Kasumi-1 (cell line): ENCODE measurements around the gene GUCA1C.
A peak's percentile ranks its signal among the peaks of the same experiment; 100 is the strongest.

ENCODE experiments used
- DNase-seq, 2 experiments: peaks; one replicate each; lab custom pipeline; 2025; lab: John Stamatoyannopoulos, UW

Gene GUCA1C

DNA sequence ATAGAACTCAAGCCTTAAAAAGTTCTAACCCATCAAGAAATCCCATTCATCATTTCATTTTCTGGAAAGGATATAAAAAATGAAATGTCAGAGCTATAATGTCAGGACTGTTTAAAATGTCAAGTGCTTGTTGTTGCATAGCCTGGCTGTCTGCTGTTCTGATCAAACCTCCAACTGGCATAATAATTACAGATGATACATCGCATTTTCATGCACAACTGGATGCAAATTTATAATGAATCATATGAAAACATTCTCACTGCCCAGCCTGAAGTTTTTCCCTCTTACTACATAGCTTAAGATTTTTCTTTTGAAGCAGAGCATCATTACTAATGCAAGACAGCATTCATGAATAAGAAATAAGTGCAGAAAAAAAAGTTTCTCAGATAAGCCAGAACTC, 46.5 kb downstream of the GUCA1C start:
- no peak for DNase-seq

DNA sequence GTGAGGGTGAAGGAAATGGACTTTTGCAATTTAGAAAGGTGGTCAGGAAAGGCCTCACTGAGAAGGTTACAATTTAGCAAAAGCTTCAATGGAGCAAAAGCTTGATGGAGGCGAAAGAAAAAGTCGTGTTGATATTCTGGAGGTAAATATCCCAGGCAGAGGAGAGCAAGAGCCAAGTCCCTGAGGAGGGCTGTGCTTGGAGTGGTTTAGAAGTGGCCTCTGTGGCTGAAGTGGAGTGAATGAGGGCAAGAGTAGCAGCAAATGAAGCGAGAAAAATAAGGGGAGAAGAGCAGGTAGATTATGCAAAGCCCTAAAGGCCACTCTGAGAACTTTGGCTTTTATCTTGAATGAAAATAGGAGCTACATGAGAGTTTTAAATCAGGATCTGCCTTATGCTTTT, 54.1 kb downstream of the GUCA1C start:
- no peak for DNase-seq

- peak in 1 of 2 experiments; percentile 6 for DNase-seq
Measured at GRCh38 chr3:108897883-108898282, 55.8 kb downstream of the GUCA1C start.

DNA sequence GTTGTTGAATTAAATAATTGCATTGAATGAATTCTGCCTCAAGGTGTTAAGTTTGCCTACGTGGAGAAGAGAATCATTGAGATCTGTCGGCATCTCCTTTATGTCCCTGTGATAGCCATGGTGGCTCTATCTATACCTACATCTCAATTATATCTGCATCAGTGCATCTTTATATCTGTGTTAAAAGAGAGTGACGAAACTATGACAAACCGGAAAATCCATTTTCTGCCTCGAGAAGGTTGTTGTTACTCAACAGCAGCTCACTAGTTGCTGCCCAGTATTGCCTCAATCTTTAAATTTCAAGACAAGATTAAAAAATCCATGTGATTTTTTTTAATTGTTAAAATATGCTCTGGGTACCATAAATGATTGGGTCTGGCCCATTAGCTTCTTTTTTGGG, 58.7 kb downstream of the GUCA1C start:
- no peak for DNase-seq

DNA sequence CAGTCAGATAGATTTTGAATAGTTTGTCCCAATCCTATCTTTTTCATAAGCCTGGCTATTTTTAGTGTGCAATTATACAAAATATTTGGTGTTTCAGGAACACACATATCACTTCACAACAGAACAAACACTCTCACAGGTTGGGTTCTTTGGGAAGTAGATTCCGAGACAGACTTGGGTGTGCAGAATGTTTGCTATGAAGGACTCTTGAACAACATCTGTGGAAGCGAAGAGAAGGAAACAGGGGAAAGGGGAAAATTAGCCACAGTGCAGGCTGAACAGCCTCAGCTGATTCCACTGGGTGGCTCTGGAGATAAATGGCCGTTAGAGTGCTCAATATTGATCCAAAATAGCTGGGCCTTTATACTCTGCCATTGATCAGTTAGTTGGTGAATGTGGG, 61.8 kb downstream of the GUCA1C start:
- DNase-seq = no peak

DNA sequence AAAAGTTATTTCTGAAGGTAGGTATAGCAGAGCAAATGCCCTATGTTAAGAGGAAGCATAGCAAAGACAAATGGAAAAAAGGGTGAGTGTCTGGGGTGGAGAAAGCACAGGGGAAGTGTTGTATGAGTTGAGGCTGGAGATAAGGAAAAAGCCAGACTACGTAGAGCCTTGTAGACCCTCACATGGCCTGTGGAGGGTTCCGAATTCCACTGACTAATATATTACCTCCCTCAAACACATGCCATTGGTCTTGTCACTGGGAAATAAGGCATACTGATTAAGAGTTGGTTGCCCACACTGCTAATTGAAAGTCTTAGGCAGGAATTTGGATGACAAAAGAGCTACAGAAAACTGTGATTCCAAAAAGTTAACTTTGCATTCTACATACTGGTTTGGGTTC, 65.9 kb downstream of the GUCA1C start:
- DNase-seq = no peak

DNA sequence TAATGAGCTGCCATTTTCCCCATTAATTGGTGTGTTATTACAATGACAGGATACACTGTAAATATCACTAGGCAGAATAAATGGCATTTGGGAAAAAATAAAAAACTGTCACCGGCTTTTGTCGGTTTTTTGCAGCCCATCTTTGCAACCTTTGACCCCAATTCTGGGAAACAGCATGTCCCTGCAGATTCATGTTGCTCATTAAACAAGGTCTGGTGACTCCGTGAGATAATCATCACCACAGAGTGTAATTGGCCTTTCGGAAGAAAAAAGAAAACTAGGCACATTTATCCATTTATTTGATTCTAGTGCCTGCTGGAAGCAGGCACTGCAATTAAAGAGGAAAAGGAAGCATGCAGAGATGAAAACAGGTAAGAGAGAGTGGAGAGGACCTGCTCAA, 66.6 kb downstream of the GUCA1C start:
- DNase-seq = no peak

DNA sequence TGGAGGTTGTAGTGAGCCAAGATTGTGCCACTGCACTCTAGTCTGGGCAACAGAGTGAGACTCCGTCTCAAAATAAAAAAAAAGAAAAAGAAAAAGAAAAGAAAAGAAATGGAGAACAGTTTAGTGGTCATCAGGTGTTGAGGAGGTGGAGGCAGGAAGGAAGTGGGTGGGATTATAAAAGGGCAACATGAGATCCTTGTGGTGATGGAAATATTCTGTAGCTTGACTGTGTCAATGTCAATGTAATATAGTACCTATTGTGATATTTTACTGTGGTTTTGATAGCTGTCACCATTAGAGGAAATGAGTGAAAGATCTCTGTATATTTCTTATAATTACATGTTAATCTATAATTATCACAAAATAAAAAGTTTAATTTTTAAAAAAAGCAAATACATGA, 70.3 kb downstream of the GUCA1C start:
- DNase-seq = no peak

- no peak for DNase-seq
Measured at GRCh38 chr3:108882762-108883161, 70.9 kb downstream of the GUCA1C start.

DNA sequence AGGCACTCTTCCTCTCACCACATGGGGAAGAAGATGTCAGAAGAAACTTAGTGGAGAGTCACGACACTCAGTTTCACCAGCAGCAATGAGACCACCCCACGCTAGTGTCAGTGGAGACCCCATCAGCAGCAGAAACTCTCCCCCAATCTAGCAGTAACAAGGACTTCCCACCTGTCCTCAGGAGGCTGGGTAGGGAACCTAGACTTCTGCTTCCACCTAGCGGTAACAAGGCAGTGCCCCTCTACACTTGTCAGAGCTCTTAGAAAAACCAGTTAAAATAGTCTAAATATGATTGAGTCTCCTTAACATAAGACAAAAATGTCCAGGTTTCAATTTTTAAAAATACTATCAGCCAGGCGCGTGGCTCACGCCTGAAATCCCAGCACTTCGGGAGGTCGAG, 73.8 kb downstream of the GUCA1C start:
- DNase-seq = no peak

GRCh38 chr3:108877901-108878300, 75.8 kb downstream of the GUCA1C start:
- DNase-seq = no peak

- no peak for DNase-seq
Measured at GRCh38 chr3:108863799-108864135, 89.9 kb downstream of the GUCA1C start.

DNA sequence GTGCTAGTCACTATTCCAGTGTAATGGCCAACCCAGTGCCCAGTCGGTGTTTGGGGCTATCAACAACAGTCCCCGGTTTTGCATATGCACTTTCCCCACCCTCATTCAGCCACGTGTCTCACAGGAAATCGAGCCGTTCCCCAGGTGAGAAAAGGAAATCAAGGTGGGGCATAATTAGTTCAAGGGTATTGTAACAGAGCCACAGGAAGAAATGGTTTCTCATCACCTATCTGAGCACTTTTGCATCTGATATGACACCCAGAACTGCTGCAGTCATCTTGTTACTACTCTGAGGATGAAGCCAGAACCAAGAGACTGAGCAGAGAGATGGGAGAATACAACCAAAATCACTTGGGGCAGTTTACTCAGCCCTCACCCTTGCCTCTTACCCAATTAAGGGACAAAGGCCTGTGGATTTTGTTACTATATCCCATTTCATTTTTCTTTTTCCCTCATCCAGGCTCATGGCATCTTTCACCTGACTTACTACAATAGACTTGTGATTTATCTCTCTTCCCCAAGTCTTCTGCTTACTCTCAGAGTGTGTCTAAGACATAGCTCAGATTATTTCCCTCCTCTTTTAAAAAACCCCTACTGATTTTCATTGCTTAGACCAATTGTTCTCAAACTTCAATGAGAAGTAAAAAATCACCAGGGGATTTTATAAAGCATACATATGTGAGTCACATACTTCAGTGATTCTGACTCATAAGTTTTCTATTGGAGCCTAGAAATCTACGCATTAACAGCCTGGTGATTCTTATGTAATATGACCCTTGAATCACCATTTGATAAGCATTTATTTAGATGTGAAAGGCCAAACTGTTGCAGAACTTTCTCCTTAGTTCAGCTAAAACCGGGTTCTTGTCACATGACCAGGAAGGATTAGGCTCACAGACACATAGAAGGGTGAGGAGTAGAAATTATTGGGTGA, 90.5 kb downstream of the GUCA1C start:
- no peak for DNase-seq

GRCh38 chr3:108861401-108861800, 92.3 kb downstream of the GUCA1C start:
- no peak for DNase-seq
